ENCODE results near the gene FRMD4A.

Gene FRMD4A

GRCh38 chr10:14330388-14331061 lies at the start of gene FRMD4A:
Gene FRMD4A (minus strand): TSS chr10:14330924.
- no peak for DNase-seq (ENCODE audit: low read depth, low spot score)

GRCh38 chr10:14379556-14380280 lies 49.0 kb upstream of the FRMD4A start:
- DNase-seq (ENCODE audit: low read depth, low spot score): no peak

- no peak for DNase-seq (ENCODE audit: low read depth, low spot score)
Measured at GRCh38 chr10:14378387-14378960, 47.8 kb upstream of the FRMD4A start.

- no peak for DNase-seq (ENCODE audit: low read depth, low spot score)
Measured at GRCh38 chr10:14377591-14378175, 47.0 kb upstream of the FRMD4A start.

GRCh38 chr10:14374745-14375445 lies 44.2 kb upstream of the FRMD4A start:
- no peak for DNase-seq (ENCODE audit: low read depth, low spot score)

GRCh38 chr10:14372606-14373005 lies 41.9 kb upstream of the FRMD4A start:
- no peak for DNase-seq (ENCODE audit: low read depth, low spot score)

- no peak for DNase-seq (ENCODE audit: low read depth, low spot score)
Measured at GRCh38 chr10:14371581-14371980, 40.9 kb upstream of the FRMD4A start.

GRCh38 chr10:14370894-14371293 lies 40.2 kb upstream of the FRMD4A start:
- DNase-seq (ENCODE audit: low read depth, low spot score): no peak

GRCh38 chr10:14369906-14370305 lies 39.2 kb upstream of the FRMD4A start:
- DNase-seq (ENCODE audit: low read depth, low spot score): no peak

GRCh38 chr10:14366760-14367159 lies 36.0 kb upstream of the FRMD4A start:
- no peak for DNase-seq (ENCODE audit: low read depth, low spot score)

- no peak for DNase-seq (ENCODE audit: low read depth, low spot score)
Measured at GRCh38 chr10:14365266-14365665, 34.5 kb upstream of the FRMD4A start.

- no peak for DNase-seq (ENCODE audit: low read depth, low spot score)
Measured at GRCh38 chr10:14362104-14362503, 31.4 kb upstream of the FRMD4A start.

GRCh38 chr10:14360961-14361360 lies 30.2 kb upstream of the FRMD4A start:
- no peak for DNase-seq (ENCODE audit: low read depth, low spot score)

- DNase-seq (ENCODE audit: low read depth, low spot score): no peak
Measured at GRCh38 chr10:14360515-14360914, 29.8 kb upstream of the FRMD4A start.

GRCh38 chr10:14358886-14359573 lies 28.3 kb upstream of the FRMD4A start:
- no peak for DNase-seq (ENCODE audit: low read depth, low spot score)

- DNase-seq (ENCODE audit: low read depth, low spot score): no peak
Measured at GRCh38 chr10:14356921-14357320, 26.2 kb upstream of the FRMD4A start.

- DNase-seq (ENCODE audit: low read depth, low spot score): no peak
Measured at GRCh38 chr10:14355750-14356149, 25.0 kb upstream of the FRMD4A start.

- no peak for DNase-seq (ENCODE audit: low read depth, low spot score)
Measured at GRCh38 chr10:14353291-14353913, 22.7 kb upstream of the FRMD4A start.

GRCh38 chr10:14350006-14350405 lies 19.3 kb upstream of the FRMD4A start:
- DNase-seq (ENCODE audit: low read depth, low spot score): no peak

GRCh38 chr10:14349081-14349480 lies 18.4 kb upstream of the FRMD4A start:
- no peak for DNase-seq (ENCODE audit: low read depth, low spot score)

GRCh38 chr10:14345262-14345661 lies 14.5 kb upstream of the FRMD4A start:
- DNase-seq (ENCODE audit: low read depth, low spot score): no peak

Data from activated naive CD8-positive, alpha-beta T cell treated with anti-CD3 and anti-CD28 coated beads, Interleukin-2, amount 50 U/mL, for 16 hours (primary cell).